ENCODE data around the gene UQCR10.

The UQCR10 gene

DNA sequence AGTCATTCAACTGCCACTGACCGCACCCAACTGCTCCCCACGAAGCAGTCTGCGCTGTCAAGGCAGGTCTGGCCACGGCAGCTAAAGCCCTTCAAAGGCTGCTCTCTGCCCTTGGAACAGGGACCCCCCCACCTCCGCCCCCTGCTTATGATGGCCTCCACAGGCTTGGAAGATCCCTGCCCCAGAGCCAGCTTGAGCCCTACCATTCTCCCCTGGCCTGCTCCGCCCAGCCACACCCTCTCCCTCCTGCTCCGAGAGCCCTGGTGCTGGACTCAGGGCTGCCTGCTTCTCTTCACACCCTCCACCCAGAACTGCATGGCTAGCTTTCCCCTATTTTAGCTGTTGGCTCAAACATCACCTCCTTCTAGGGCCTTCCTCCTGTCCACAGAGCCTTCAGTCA is 19.3 kb upstream of the UQCR10 start:
- TF ChIP-seq TOX (CRISPR knock-in tag; IDR thresholded peaks at IDR 0.05; ENCODE audit: borderline replicate concordance), result no peak
- TF ChIP-seq, protein P1, sequence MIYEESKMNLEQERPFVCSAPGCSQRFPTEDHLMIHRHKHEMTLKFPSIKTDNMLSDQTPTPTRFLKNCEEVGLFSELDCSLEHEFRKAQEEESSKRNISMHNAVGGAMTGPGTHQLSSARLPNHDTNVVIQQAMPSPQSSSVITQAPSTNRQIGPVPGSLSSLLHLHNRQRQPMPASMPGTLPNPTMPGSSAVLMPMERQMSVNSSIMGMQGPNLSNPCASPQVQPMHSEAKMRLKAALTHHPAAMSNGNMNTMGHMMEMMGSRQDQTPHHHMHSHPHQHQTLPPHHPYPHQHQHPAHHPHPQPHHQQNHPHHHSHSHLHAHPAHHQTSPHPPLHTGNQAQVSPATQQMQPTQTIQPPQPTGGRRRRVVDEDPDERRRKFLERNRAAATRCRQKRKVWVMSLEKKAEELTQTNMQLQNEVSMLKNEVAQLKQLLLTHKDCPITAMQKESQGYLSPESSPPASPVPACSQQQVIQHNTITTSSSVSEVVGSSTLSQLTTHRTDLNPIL (CRISPR knock-in tag; IDR thresholded peaks at IDR 0.05; ENCODE audit: low read depth), result no peak
- no peak for TF ChIP-seq CSDC2 (CRISPR knock-in tag; IDR thresholded peaks at IDR 0.05)
- TF ChIP-seq ARNTL (CRISPR knock-in tag; IDR thresholded peaks at IDR 0.05; ENCODE audit: borderline replicate concordance, low read depth), result no peak
- TF ChIP-seq, protein P2, sequence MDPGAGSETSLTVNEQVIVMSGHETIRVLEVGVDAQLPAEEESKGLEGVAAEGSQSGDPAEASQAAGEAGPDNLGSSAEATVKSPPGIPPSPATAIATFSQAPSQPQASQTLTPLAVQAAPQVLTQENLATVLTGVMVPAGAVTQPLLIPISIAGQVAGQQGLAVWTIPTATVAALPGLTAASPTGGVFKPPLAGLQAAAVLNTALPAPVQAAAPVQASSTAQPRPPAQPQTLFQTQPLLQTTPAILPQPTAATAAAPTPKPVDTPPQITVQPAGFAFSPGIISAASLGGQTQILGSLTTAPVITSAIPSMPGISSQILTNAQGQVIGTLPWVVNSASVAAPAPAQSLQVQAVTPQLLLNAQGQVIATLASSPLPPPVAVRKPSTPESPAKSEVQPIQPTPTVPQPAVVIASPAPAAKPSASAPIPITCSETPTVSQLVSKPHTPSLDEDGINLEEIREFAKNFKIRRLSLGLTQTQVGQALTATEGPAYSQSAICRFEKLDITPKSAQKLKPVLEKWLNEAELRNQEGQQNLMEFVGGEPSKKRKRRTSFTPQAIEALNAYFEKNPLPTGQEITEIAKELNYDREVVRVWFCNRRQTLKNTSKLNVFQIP (CRISPR knock-in tag; IDR thresholded peaks at IDR 0.05; ENCODE audit: borderline replicate concordance, low read depth), result no peak
- TF ChIP-seq PPARA (CRISPR knock-in tag; IDR thresholded peaks at IDR 0.05; ENCODE audit: borderline replicate concordance), result no peak
- no peak for TF ChIP-seq SNAI2 (CRISPR knock-in tag; IDR thresholded peaks at IDR 0.05)
- TF ChIP-seq, protein P3, sequence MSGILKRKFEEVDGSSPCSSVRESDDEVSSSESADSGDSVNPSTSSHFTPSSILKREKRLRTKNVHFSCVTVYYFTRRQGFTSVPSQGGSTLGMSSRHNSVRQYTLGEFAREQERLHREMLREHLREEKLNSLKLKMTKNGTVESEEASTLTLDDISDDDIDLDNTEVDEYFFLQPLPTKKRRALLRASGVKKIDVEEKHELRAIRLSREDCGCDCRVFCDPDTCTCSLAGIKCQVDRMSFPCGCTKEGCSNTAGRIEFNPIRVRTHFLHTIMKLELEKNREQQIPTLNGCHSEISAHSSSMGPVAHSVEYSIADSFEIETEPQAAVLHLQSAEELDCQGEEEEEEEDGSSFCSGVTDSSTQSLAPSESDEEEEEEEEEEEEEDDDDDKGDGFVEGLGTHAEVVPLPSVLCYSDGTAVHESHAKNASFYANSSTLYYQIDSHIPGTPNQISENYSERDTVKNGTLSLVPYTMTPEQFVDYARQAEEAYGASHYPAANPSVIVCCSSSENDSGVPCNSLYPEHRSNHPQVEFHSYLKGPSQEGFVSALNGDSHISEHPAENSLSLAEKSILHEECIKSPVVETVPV (CRISPR knock-in tag; IDR thresholded peaks at IDR 0.05), result no peak
- TF ChIP-seq, protein P4, sequence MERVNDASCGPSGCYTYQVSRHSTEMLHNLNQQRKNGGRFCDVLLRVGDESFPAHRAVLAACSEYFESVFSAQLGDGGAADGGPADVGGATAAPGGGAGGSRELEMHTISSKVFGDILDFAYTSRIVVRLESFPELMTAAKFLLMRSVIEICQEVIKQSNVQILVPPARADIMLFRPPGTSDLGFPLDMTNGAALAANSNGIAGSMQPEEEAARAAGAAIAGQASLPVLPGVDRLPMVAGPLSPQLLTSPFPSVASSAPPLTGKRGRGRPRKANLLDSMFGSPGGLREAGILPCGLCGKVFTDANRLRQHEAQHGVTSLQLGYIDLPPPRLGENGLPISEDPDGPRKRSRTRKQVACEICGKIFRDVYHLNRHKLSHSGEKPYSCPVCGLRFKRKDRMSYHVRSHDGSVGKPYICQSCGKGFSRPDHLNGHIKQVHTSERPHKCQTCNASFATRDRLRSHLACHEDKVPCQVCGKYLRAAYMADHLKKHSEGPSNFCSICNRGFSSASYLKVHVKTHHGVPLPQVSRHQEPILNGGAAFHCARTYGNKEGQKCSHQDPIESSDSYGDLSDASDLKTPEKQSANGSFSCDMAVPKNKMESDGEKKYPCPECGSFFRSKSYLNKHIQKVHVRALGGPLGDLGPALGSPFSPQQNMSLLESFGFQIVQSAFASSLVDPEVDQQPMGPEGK (CRISPR knock-in tag; IDR thresholded peaks at IDR 0.05; ENCODE audit: borderline replicate concordance), result no peak
- TF ChIP-seq ZNF565 (CRISPR knock-in tag; conservative IDR thresholded peaks at IDR 0.05; ENCODE audit: low read depth), result no peak
- no peak for TF ChIP-seq ISL1 (CRISPR knock-in tag; IDR thresholded peaks at IDR 0.05)
- TF ChIP-seq ZNF8 (CRISPR knock-in tag; IDR thresholded peaks at IDR 0.05), result no peak
- TF ChIP-seq, protein P5, sequence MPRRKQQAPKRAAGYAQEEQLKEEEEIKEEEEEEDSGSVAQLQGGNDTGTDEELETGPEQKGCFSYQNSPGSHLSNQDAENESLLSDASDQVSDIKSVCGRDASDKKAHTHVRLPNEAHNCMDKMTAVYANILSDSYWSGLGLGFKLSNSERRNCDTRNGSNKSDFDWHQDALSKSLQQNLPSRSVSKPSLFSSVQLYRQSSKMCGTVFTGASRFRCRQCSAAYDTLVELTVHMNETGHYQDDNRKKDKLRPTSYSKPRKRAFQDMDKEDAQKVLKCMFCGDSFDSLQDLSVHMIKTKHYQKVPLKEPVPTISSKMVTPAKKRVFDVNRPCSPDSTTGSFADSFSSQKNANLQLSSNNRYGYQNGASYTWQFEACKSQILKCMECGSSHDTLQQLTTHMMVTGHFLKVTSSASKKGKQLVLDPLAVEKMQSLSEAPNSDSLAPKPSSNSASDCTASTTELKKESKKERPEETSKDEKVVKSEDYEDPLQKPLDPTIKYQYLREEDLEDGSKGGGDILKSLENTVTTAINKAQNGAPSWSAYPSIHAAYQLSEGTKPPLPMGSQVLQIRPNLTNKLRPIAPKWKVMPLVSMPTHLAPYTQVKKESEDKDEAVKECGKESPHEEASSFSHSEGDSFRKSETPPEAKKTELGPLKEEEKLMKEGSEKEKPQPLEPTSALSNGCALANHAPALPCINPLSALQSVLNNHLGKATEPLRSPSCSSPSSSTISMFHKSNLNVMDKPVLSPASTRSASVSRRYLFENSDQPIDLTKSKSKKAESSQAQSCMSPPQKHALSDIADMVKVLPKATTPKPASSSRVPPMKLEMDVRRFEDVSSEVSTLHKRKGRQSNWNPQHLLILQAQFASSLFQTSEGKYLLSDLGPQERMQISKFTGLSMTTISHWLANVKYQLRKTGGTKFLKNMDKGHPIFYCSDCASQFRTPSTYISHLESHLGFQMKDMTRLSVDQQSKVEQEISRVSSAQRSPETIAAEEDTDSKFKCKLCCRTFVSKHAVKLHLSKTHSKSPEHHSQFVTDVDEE (CRISPR knock-in tag; IDR thresholded peaks at IDR 0.05), result no peak
- TF ChIP-seq ZC3H10 (CRISPR knock-in tag; IDR thresholded peaks at IDR 0.05), result no peak
- TF ChIP-seq TCF4 (CRISPR knock-in tag; IDR thresholded peaks at IDR 0.05; ENCODE audit: borderline replicate concordance), result no peak
- no peak for ATAC-seq

DNA sequence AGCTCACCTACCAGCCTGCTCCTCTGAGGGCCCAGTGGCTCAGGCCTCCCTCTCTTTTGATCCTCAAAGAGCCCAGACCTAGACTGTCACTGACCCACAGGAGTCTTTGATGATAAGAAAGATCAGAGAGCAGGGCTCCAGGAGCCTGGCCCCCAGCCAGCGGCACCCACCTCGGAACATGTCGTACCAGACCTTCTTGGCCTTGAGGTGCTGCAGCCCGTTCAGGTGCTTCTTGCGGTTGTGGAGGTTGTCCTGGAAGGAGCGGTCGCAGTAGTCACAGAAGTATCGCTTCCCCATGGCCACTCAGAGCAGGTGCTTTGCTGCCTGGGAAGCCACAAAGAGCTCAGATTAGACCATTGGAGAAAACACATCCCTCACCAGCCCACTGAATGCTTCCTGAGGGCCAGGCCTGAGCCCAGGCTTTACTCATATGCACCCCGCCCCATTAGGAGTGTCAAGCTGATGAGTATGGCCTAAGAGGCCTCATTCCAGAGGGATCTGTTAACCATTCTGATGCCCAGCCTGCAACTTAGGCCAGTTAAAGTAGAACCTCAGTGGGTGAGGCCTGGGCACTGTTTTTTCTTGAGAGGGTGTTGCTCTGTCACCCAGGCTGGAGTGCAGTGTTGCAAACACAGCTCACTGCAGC is 18.8 kb upstream of the UQCR10 start:
- no peak for TF ChIP-seq ZNF70 (CRISPR knock-in tag; IDR thresholded peaks at IDR 0.05)
- TF ChIP-seq, protein P2 (CRISPR knock-in tag; IDR thresholded peaks at IDR 0.05; ENCODE audit: borderline replicate concordance, low read depth), result no peak
- no peak for TF ChIP-seq ARNTL (CRISPR knock-in tag; IDR thresholded peaks at IDR 0.05; ENCODE audit: borderline replicate concordance, low read depth)
- no peak for TF ChIP-seq TCF4 (CRISPR knock-in tag; IDR thresholded peaks at IDR 0.05; ENCODE audit: borderline replicate concordance)
- TF ChIP-seq ZFP3 (CRISPR knock-in tag; IDR thresholded peaks at IDR 0.05), result no peak
- no peak for TF ChIP-seq ZFP30 (CRISPR knock-in tag; IDR thresholded peaks at IDR 0.05)
- TF ChIP-seq ZNF565 (CRISPR knock-in tag; conservative IDR thresholded peaks at IDR 0.05; ENCODE audit: low read depth), result no peak
- TF ChIP-seq GLIS3 (CRISPR knock-in tag; IDR thresholded peaks at IDR 0.05), result no peak
- no peak for TF ChIP-seq SNAI2 (CRISPR knock-in tag; IDR thresholded peaks at IDR 0.05)
- no peak for TF ChIP-seq CSDC2 (CRISPR knock-in tag; IDR thresholded peaks at IDR 0.05)
- TF ChIP-seq ISL1 (CRISPR knock-in tag; IDR thresholded peaks at IDR 0.05), result no peak
- TF ChIP-seq, protein P5 (CRISPR knock-in tag; IDR thresholded peaks at IDR 0.05), result no peak
- no peak for TF ChIP-seq ZC3H10 (CRISPR knock-in tag; IDR thresholded peaks at IDR 0.05)
- no peak for TF ChIP-seq RARB (CRISPR knock-in tag; IDR thresholded peaks at IDR 0.05)
- ATAC-seq, result no peak

All from SK-N-SH treated with all-trans-retinoic acid at 6 μM for 48 hours (cell line).